ENCODE data around the gene GALNT18.

- TF ChIP-seq POLR2A (IDR thresholded peaks at IDR 0.05) (no peak), CTCF (IDR thresholded peaks at IDR 0.05) (no peak)
Measured at GRCh38 chr11:11580841-11581411, 40.9 kb downstream of the GALNT18 start.

Measured in body of pancreas (tissue), 4 donors.